DMS153 treated with DMSO at 0.1 percent for 48 hours (cell line): ENCODE data around the gene FNIP1.
"Not testable (repeated sequence)": the region's sequence is repeated elsewhere in the genome, so short reads cannot be mapped to it uniquely, and the experiment has no call there.

Experiments used
- DNase-seq: peaks from one replicate; lab custom pipeline; 2025; ENCODE audit not compliant: unreplicated experiment; lab: John Stamatoyannopoulos, UW

FNIP1 gene

DNA sequence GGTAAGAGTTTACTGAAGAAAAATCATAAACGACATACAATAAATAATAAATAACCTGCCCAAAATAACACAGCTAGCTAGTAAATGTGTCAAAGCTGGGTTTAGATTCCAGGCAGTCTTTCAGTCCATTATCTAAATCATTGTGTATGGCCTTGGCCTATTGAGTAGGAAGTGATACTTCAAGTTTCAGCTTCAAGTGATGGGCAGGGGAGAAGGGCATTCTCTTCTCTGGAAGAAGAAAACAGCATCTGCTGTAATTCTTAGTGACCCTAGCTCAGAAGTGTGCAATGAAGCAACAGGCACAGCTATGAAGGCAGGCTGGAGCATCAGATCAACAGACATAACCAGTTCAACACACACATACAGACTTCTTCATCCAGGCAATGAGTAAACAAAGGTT, 42.5 kb downstream of the FNIP1 start:
- DNase-seq = no peak

- no peak for DNase-seq
Observed at GRCh38 chr5:131751506-131751905, 45.3 kb downstream of the FNIP1 start.

- no peak for DNase-seq
Observed at GRCh38 chr5:131749723-131750470, 46.9 kb downstream of the FNIP1 start.

GRCh38 chr5:131749138-131749537, 47.7 kb downstream of the FNIP1 start:
- no peak for DNase-seq

DNA sequence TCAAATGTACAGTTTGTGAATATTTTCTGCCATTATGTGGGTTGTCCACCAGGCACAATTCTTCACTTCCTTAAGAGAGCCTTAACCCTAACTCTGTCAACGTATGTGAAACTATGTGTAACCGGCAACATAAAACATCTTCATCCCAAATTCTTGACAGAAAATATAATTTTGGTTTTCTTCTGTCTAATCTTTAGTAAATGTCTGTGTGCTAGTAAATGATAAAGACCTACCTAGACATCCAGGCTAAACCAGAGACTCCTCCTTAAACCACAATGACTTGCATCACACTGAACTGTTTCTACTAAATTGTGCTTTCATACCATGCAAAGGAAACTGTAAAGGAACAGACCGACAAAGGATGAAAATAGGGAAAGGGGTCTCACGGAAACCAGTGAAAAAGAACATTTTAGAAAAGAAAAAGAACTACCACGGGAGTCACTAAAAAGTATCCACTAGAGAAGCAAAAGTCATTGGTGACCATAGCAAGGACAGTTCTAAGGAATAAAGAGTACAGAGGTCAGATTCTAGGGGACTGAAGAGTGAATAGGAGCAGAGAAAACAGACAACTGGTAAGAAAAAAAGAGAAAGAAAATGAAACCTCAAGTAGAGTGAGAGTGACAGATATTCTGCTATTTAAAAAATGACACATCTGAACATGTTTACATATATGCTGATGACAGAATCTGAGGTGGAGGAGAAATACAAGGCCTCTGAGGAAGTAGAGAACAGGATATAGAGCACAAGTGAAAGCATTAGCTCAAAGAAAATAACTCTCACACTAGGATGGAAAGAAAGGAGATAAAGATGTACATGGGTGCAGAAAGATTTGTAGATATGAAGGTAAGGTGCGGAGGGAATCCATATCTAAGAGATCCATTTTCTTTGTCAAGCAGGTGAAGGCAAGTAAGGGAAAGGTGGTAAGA, 49.4 kb downstream of the FNIP1 start:
- DNase-seq = no peak

DNA sequence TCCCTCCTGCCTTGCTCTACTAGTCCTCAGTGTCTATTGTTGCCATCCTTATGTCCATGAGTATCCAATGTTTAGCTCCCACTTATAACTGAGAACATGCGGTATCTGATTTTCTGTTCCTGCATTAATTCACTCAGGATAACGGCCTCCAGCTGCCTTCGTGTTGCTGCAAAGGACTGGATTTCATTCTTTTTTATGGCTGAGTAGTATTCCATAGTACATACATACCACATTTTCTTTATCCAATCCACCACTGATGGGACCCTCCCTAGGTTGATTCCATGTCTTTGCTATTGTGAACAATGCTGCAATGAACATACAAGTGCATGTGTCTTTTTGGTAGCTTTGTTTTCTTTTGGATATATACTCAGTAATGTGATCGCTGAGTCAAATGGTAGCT, 50.4 kb downstream of the FNIP1 start:
- DNase-seq = no peak

- DNase-seq = no peak
Observed at GRCh38 chr5:131745703-131746102, 51.1 kb downstream of the FNIP1 start.

DNA sequence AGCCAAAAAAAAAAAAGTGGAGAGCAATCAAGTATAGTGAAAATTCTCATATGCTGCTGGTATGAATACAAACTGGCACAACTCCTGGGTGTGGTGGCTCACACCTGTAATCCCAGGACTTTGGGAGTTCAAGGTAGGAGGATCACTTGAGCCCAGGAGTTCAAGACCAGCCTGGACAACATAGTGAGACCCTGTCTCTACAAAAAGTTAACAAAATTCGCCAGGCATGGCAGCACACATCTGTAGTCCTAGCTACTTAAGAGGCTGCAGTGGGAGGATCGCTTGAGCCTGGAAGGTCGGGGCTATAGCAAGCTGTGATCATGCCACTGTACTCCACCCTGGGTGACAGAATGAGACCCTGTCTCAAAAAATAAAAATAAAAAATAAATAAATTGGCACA, 51.7 kb downstream of the FNIP1 start:
- no peak for DNase-seq

GRCh38 chr5:131740477-131740876, 56.3 kb downstream of the FNIP1 start:
- no peak for DNase-seq

- no peak for DNase-seq
Observed at GRCh38 chr5:131735393-131735792, 61.4 kb downstream of the FNIP1 start.

- not testable (repeated sequence) for DNase-seq
Observed at GRCh38 chr5:131734939-131735338, 61.9 kb downstream of the FNIP1 start.

GRCh38 chr5:131729292-131729691, 67.5 kb downstream of the FNIP1 start:
- not testable (repeated sequence) for DNase-seq

GRCh38 chr5:131724089-131724488, 72.7 kb downstream of the FNIP1 start:
- not testable (repeated sequence) for DNase-seq

GRCh38 chr5:131720714-131721113, 76.1 kb downstream of the FNIP1 start:
- DNase-seq = peak; percentile 2

- no peak for DNase-seq
Observed at GRCh38 chr5:131719564-131719963, 77.3 kb downstream of the FNIP1 start.

DNA sequence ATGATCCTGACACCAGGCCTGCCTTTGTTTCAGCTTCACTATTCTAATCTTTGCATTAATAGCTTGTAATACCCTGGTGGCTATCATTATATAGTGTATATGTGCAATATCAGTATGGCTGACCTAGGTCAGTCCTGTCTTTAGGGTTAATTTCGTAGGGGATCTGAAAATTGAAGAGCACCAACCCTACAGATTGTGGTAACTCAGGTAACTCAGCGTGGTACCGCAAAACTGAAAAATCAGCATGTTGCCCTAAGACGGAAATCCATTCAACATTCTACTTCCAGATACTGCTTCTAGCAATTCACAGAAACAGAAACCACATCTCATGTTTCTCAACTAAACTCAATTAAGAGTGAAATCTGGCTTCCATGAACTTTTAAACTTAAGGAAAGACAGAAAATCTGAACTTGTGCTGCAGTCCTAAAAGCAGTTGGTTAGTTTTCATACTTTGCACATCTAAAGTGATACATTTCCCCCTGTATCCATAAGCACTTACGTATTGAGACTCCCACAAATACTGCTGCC, 78.3 kb downstream of the FNIP1 start:
- DNase-seq = no peak

DNA sequence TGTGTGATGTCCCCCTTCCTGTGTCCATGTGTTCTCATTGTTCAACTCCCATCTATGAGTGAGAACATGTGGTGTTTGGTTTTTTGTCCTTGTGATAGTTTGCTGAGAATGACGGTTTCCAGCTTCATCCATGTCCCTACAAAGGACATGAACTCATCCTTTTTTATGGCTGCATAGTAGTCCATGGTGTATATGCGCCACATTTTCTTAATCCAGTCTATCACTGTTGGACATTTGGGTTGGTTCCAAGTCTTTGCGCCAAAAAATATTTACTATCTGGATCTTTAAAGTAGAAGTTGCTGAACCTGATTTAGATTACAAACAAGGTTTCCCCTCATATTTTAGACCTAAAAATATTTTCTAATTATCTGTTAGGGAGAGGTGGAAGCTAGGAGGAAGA, 79.7 kb downstream of the FNIP1 start:
- not testable (repeated sequence) for DNase-seq

- DNase-seq = no peak
Observed at GRCh38 chr5:131716650-131717049, 80.2 kb downstream of the FNIP1 start.

DNA sequence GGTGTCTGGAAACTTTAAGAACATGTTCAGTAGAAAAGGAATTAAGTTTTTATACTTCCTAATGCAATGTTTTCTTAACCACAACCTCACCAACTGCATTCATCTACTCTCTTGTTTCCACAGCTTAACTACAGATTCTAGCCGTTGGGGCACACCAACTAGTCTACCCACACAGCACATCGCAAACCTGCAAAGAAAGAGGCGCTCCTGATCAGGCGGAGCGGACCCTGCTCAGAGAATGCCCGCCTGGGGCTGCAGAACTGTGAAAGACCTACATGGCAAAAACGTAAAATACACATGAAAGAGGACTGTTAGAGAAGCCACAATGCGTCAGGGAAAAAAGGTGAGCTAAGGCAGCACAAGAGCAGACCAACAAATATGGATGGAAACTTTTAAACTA, 86.4 kb downstream of the FNIP1 start:
- DNase-seq = no peak

GRCh38 chr5:131709043-131709442, 87.8 kb downstream of the FNIP1 start:
- no peak for DNase-seq

- DNase-seq = no peak
Observed at GRCh38 chr5:131706281-131706680, 90.5 kb downstream of the FNIP1 start.

DNA sequence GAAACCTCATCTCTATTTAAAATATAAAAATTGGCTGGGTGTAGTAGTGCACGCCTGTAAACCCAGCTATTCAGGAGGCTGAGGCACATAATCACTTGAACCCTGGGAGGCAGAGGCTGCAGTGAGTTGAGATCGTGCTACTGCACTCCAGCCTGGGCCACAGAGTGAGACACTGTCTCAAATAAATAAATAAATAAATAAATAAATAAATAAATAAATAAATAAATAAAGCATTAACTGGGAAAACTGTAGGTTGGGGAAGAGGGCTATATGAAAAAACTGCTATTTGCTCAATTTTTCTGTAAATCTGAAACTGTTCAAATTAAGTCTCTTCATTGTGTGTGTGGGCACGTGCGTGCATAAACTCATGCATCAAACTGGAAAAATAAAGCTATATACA, 101.9 kb downstream of the FNIP1 start:
- no peak for DNase-seq
